Neutrophil (primary cell): Measurements from ENCODE around the gene HPRT1.

ENCODE experiments used
- H3K27ac ChIP-seq: fragments of 200-600 bp; sonication (generic); 2 replicates; pipeline ENCODE4 v1.5.1; 2016; ENCODE audit warnings: mild to moderate bottlenecking, moderate library complexity
- H3K27me3 ChIP-seq: fragments of 200-600 bp; sonication (generic); 2 replicates; pipeline ENCODE4 v1.6.0; 2016; ENCODE audit warnings: mild to moderate bottlenecking
- H3K36me3 ChIP-seq: fragments of 200-600 bp; sonication (generic); 2 replicates; pipeline ENCODE4 v1.5.1; 2017
- H3K4me1 ChIP-seq, 2 experiments: fragments of 200-600 bp in 1 of 2; sonication (generic) in 1 of 2; 1 replicate in 1 of 2; 2 replicates in 1 of 2; pipeline versions ENCODE4 v1.5.1 to v1.6.1; 2013 to 2016; ENCODE audit warnings: low read depth in 1 of 2, low read length in 1 of 2, mild to moderate bottlenecking in 1 of 2, moderate library complexity in 1 of 2; ENCODE audit not compliant: control insufficient read depth in 1 of 2, insufficient read depth in 1 of 2
- H3K4me3 ChIP-seq, 2 experiments: fragments of 200-600 bp in 1 of 2; sonication (generic) in 1 of 2; 1 replicate in 1 of 2; 2 replicates in 1 of 2; pipeline ENCODE4 v1.5.1; 2013 to 2016; ENCODE audit warnings: low read depth in 1 of 2, low read length in 1 of 2, mild to moderate bottlenecking in 1 of 2, moderate library complexity in 1 of 2
- H3K9me3 ChIP-seq: fragments of 200-600 bp; sonication (generic); 2 replicates; pipeline ENCODE4 v1.5.1; 2016
- TF ChIP-seq, protein P1 (sequence below): fragments of 200-600 bp; sonication (generic); IDR thresholded peaks from 2 replicates; pipeline ENCODE4 v1.5.1; 2016; ENCODE audit warnings: antibody characterized with exemption

HPRT1 gene

DNA sequence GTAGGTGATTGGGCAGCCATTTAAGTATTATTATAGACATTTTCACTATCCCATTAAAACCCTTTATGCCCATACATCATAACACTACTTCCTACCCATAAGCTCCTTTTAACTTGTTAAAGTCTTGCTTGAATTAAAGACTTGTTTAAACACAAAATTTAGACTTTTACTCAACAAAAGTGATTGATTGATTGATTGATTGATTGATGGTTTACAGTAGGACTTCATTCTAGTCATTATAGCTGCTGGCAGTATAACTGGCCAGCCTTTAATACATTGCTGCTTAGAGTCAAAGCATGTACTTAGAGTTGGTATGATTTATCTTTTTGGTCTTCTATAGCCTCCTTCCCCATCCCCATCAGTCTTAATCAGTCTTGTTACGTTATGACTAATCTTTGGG is 16.3 kb downstream of the HPRT1 start:
- TF ChIP-seq, protein P1, sequence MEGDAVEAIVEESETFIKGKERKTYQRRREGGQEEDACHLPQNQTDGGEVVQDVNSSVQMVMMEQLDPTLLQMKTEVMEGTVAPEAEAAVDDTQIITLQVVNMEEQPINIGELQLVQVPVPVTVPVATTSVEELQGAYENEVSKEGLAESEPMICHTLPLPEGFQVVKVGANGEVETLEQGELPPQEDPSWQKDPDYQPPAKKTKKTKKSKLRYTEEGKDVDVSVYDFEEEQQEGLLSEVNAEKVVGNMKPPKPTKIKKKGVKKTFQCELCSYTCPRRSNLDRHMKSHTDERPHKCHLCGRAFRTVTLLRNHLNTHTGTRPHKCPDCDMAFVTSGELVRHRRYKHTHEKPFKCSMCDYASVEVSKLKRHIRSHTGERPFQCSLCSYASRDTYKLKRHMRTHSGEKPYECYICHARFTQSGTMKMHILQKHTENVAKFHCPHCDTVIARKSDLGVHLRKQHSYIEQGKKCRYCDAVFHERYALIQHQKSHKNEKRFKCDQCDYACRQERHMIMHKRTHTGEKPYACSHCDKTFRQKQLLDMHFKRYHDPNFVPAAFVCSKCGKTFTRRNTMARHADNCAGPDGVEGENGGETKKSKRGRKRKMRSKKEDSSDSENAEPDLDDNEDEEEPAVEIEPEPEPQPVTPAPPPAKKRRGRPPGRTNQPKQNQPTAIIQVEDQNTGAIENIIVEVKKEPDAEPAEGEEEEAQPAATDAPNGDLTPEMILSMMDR = no peak
- Histone ChIP-seq H3K36me3 (no peaks in the 10 kb centered on the region), H3K4me3 (no peak overlapping the region), H3K27ac (no peak overlapping the region), H3K4me1 (no peaks in the 10 kb centered on the region), H3K27me3 (no peaks in the 10 kb centered on the region), H3K9me3 (no peaks in the 10 kb centered on the region)

DNA sequence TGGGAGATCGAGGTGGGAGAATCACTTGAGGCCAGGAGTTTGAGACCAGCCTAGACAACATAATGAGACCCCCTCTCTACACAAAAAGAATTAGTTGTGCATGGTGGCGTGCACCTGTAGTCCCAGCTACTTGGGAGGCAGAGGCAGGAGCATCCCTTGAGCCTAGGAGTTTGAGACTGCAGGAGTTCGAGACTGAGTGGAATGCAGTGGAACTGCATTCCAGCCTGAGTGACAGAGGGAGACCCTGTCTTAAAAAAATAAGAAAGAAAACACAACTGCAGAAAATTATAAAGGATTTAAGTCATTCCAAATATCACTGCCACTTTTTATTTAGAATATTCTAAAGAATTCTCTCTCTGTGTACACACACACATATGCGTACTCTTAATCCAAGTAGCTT is 18.4 kb downstream of the HPRT1 start:
- H3K27me3 ChIP-seq = no peaks in the 10 kb centered on the region
- H3K9me3 ChIP-seq = no peaks in the 10 kb centered on the region
- TF ChIP-seq, protein P1 = no peak
- H3K4me3 ChIP-seq = no peak overlapping the region
- H3K36me3 ChIP-seq = no peaks in the 10 kb centered on the region
- peaks cover 15 to 17% of the 10 kb centered on the region in 2 experiments for H3K4me1 ChIP-seq
- no peak overlapping the region for H3K27ac ChIP-seq

DNA sequence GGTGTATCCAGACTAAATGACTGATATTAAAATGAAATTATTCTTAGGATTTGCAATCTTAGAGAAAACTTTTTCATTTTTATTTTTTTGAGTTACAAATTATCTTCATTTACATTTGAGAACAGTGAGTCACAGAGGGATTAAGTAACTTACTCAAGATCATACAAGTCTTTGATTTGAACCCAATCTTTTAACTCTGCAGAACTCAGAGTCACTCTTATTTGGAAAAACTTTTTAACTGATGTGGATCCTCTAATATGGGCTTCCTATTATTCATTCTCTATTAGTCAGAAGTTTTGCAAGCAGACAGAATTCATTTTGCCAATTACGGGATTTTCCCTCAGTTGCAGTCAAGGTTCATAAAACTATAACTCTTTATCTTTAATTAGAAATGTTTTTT is 20.1 kb downstream of the HPRT1 start:
- no peaks in the 10 kb centered on the region for H3K27me3 ChIP-seq
- no peak overlapping the region for H3K27ac ChIP-seq
- H3K4me1 ChIP-seq = peaks cover 18 to 23% of the 10 kb centered on the region in 2 experiments
- H3K9me3 ChIP-seq = no peaks in the 10 kb centered on the region
- TF ChIP-seq, protein P1 = no peak
- H3K36me3 ChIP-seq = no peaks in the 10 kb centered on the region
- no peak overlapping the region for H3K4me3 ChIP-seq

DNA sequence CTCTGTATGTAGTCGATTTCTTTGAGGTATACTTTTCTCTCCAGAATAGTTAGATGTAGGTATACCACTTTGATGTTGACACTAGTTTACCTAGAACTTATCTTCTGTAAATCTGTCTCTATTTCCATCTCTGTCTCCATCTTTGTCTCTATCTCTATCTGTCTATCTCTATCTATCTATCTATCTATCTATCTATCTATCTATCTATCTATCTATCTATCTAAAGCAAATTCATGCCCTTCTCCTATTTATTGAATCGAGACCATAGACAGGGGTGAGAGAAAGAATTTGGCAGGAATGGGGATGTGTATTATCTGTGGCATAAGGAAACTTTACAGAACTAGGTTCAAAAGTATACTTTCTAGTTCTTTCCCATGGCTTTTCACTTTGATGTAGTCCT is 21.4 kb downstream of the HPRT1 start:
- Histone ChIP-seq H3K4me3 (no peak overlapping the region), H3K4me1 (peaks cover 18 to 23% of the 10 kb centered on the region in 2 experiments), H3K27ac (no peak overlapping the region), H3K27me3 (no peaks in the 10 kb centered on the region), H3K36me3 (no peaks in the 10 kb centered on the region), H3K9me3 (no peaks in the 10 kb centered on the region)
- TF ChIP-seq, protein P1 = no peak

DNA sequence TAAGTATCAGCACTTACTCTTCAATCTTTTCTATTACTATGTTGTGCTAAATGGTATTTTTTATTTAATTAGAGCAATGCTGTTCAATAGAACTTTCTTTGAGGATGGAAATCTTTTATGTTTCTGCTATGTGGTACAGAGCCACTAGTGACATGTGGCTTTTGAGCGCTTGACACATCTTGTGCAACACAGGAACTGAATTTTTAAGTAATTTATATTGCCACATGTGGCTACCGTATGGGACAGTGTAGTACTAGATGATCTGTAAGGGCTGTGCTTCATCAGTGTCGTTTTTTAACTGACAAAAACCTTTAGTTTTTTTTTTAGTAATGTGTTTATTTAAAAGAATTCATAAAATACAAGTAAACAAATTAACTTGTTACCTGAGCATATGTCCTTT is 22.4 kb downstream of the HPRT1 start:
- no peaks in the 10 kb centered on the region for H3K27me3 ChIP-seq
- peaks cover 18 to 23% of the 10 kb centered on the region in 2 experiments for H3K4me1 ChIP-seq
- H3K36me3 ChIP-seq = no peaks in the 10 kb centered on the region
- peak overlapping the region; percentile 63 for H3K27ac ChIP-seq
- TF ChIP-seq, protein P1 = no peak
- H3K4me3 ChIP-seq = no peak overlapping the region
- no peaks in the 10 kb centered on the region for H3K9me3 ChIP-seq

DNA sequence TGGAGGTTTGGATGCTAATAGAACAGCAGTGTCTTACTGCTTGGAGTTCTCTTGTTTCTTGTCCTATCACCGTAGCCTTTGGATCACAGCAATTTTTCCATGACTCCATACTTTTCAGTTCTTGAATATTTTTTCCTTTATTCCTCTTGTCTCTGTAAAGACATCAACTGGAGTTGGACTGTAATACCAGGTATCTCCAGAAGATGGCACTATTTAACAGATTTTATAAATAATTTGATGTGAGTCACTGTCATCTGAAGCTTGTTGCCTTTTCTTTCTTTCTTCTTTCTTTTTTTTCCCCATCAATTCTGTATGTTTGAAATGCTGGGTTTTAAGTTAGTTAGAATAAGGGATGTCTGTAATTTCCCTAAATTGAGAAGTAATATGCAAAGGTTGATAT is 24.1 kb downstream of the HPRT1 start:
- Histone ChIP-seq H3K27me3 (no peaks in the 10 kb centered on the region), H3K27ac (no peak overlapping the region), H3K4me3 (no peak overlapping the region), H3K4me1 (peaks cover 18 to 23% of the 10 kb centered on the region in 2 experiments), H3K9me3 (no peaks in the 10 kb centered on the region), H3K36me3 (no peaks in the 10 kb centered on the region)
- TF ChIP-seq, protein P1 = peak; percentile 59
